AG09319 (cell line): ENCODE results near the gene ARHGAP30.
"Not testable (repeated sequence)": the region's sequence is repeated elsewhere in the genome, so short reads cannot be mapped to it uniquely, and the experiment has no call there.

Source experiments
- DNase-seq: peaks from one replicate; pipeline ENCODE4 v3.0.0-alpha.2; 2010; ENCODE audit warnings: low read depth; ENCODE audit errors: extremely low read depth
- TF ChIP-seq, protein P1 (sequence below): IDR thresholded peaks from 2 replicates; pipeline ENCODE4 v1.5.1; 2011; ENCODE audit warnings: low read depth, mild to moderate bottlenecking, inconsistent platforms, low read length, moderate library complexity

The ARHGAP30 gene

DNA sequence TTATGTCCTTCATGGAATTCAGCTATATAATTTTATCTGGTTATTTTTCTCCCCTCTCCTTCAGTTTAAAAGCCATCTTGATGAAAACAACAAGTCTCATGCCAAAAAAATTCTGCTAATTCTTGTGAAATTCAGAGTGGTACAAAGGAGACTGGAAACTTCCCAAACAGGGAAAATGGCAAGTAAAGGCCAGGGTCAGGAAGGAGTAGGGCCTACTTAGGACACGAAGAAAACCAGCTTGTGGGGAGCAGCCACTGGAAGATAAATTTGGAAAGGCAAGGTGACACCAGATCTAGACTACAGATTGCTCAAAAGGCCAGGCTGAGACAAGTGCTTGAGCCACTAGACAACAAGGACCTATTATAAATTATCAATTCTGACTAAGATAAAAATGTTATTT is 37.3 kb downstream of the ARHGAP30 start:
- no peak for DNase-seq
- TF ChIP-seq, protein P1, sequence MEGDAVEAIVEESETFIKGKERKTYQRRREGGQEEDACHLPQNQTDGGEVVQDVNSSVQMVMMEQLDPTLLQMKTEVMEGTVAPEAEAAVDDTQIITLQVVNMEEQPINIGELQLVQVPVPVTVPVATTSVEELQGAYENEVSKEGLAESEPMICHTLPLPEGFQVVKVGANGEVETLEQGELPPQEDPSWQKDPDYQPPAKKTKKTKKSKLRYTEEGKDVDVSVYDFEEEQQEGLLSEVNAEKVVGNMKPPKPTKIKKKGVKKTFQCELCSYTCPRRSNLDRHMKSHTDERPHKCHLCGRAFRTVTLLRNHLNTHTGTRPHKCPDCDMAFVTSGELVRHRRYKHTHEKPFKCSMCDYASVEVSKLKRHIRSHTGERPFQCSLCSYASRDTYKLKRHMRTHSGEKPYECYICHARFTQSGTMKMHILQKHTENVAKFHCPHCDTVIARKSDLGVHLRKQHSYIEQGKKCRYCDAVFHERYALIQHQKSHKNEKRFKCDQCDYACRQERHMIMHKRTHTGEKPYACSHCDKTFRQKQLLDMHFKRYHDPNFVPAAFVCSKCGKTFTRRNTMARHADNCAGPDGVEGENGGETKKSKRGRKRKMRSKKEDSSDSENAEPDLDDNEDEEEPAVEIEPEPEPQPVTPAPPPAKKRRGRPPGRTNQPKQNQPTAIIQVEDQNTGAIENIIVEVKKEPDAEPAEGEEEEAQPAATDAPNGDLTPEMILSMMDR: no peak

DNA sequence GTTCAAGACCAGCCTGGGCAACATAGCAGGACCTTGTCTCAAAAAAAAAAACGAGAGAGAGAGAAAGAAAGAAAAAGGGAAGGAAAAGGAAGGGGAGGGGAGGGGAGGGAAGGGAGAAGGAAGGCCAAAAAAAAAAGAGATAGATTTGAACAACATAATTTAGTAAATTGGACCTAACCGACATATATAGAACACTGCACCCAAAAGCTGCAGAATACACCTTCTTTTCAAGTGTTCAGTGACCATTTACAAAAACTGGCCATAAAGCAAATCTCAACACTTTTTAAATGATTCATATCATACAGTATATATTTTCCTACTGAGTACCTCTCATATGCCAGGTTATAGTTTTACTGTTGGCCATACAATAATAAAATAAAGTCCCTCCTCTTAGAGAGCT is 37.8 kb downstream of the ARHGAP30 start:
- no peak for DNase-seq
- TF ChIP-seq, protein P1: no peak

DNA sequence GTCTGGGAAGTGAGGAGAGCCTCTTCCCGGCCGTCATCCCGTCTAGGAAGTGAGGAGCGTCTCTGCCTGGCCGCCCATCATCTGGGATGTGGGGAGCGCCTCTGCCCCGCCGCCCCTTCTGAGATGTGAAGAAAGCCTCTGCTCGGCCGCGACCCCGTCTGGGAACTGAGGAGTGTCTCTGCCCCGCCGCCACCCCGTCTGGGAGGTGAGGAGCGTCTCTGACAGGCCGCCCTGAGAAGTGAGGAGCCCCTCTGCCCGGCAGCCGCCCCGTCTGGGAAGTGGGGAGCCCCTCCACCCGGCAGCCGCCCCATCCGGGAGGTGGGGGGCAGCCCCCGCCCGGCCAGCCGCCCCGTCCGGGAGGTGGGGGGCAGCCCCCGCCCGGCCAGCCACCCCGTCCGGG is 40.2 kb downstream of the ARHGAP30 start:
- DNase-seq: not testable (repeated sequence)

DNA sequence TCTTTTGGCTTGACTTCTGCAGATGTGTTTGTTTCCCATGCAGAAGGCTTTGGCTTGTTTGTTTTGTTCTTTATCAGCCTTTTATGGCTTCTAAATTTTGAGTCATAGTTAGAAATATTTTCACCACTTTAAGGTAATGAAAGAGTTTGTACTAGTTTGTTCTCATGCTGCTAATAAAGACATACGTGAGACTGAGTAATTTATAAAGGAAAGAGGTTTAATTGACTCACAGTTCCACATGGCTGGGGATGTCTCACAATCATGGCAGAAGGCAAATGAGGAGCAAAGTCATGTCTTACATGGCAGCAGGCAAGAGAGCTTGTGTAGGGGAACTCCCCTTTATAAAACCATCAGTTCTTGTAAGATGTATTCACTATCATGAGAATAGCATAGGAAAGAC is 42.7 kb downstream of the ARHGAP30 start:
- not testable (repeated sequence) for DNase-seq

DNA sequence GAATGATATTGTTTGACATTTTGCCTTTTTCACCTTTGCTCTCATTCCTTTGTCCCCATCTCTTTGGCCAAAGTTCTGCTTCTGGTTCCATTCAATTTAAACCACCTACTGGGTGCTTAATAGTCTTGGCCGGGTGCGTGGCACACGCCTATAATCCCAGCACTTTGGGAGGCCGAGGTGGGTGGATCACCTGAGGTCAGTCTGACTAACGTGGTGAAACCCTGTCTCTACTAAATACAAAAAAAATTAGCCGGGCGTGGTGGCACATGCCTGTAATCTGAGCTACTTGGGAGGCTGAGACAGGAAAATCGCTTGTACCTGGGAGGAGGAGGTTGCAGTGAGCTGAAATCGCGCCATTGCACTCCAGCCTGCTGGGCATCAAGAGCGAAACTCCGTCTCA is 47.3 kb downstream of the ARHGAP30 start:
- DNase-seq: not testable (repeated sequence)

DNA sequence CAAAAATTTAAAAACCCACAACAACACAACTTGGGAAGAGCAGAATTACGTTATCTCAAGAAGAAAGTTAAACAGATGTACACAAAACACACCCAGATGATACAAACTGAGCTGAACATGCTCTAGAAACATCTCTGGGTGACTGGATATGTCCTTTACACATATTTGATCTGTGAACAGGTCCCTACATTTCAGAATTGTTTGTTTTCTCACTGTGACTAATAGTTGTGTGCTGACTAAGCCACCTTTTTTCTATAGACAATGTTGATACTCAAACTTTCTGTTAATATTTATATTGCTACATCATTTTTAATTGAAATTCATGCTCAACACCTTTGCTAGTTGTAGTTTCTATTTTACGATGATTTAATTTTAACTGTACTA is 47.7 kb downstream of the ARHGAP30 start:
- TF ChIP-seq, protein P1: no peak
- DNase-seq: no peak

DNA sequence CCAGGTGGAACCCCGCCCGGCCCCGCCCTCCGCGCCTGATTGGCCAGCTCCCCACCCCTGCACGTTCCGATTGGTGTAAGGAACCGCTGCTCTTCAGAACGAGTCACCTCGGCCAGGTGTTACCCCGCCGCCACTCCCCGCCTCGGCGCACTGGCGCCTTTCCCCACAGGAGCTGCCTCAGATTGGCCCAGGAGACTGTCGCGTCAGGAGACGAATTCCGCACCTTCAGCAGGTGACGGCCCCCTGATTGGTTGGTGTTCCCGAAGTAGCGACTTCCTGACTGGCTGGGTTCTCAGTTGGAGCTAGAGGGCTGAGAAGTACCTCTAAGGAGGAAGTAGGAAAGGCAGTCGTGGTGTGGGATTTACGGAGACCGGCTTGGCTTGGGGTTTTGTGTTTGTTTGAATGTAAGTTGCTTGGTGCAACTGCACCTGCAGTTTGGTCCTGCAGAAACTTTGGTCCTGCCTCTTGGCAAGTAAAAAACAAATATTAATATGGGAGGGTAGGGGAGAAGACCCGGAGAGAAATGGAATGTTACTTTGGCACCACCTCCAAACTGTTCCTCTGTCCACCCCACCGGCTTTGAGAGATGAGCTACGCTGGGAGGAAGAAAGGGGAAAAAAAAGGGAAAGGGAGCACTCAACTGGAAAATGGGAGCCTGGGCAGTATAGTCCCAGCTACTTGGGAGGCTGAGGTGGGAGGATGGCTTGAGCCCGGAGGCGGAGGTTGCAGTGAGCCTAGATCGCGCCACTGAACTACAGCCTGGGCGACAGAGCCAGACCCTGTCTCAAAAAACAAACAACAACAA is 48.3 kb downstream of the ARHGAP30 start:
- no peak for DNase-seq

DNA sequence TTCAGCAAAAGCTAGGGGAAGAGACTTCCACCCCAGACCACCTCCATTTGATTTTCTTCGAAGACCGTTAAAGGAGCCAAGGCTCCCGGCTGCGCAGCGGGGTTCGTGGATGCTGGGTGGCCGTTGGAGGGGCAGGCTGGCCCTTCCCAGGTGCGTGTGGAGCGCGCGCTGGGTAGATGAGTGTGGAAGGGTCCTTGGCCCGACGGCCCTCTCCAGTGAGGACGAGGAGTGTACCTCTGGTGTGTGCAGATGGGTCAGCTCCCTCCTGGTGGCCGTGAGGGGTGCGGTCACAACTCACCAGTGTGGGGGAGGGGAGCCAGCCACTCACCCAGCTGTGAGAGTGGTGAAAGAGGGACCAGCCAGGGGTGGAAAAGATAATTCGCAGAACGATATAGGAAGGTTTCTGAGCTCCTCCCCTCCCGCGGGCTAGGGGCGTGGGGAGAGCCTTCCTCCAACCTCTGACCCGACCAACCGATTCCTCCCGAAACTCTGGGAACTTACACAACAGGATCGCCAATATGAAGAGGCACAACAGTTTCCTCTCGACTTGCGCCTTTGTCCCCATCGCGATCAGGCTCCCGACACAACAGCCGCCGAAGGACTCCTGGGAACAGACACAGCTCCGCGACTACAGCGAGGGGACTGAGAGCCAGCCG is 49.1 kb downstream of the ARHGAP30 start, which contains the start of gene F11R:
TSS of gene F11R (minus strand) at position 644 of the 656 bp plus-strand sequence. CDS start at position 565, 79 bp downstream.
- no peak for DNase-seq
- TF ChIP-seq, protein P1: no peak; the same call in 1 of the 2 replicates

More for the DNA sequence above, 48.3 kb downstream of the ARHGAP30 start:
- TF ChIP-seq, protein P1: no peak
